Thymus (tissue), 11 donors: Measurements from ENCODE around the gene CCDC85A. TPM values are rescaled to one million over a fixed set of nuclear protein-coding genes. Genes with fewer than 3 reads are reported as not detected.

ENCODE experiments used
- DNase-seq, 9 donors: peaks; one replicate each; pipeline ENCODE4 v3.0.0-alpha.2; 2013; ENCODE audit warnings: low spot score in 9 of 9, low read depth in 6 of 9, missing footprints in 1 of 9
- H3K27ac ChIP-seq, 2 donors: one replicate each; pipeline ENCODE4 v1.5.1; 2013; ENCODE audit warnings: control low read depth in 1 of 2, low read depth in 1 of 2, low read length in 1 of 2, mild to moderate bottlenecking in 1 of 2, moderate library complexity in 1 of 2
- H3K27me3 ChIP-seq, 2 donors: one replicate each; pipeline ENCODE4 v1.5.1; 2013; ENCODE audit warnings: low read length in 1 of 2; ENCODE audit not compliant: control insufficient read depth in 2 of 2, insufficient read depth in 1 of 2
- H3K36me3 ChIP-seq, 2 donors: one replicate each; pipeline ENCODE4 v1.5.1; 2013; ENCODE audit warnings: low read length in 1 of 2, mild to moderate bottlenecking in 1 of 2, moderate library complexity in 1 of 2; ENCODE audit not compliant: control insufficient read depth in 2 of 2, insufficient read depth in 2 of 2
- H3K4me1 ChIP-seq, 2 donors: one replicate each; pipeline ENCODE4 v1.5.1; 2013; ENCODE audit warnings: low read length in 2 of 2; ENCODE audit not compliant: control insufficient read depth in 2 of 2, insufficient read depth in 2 of 2
- H3K4me3 ChIP-seq, 2 donors: one replicate each; pipeline ENCODE4 v1.5.1; 2013; ENCODE audit warnings: low read length in 2 of 2, control low read depth in 1 of 2, mild to moderate bottlenecking in 1 of 2
- H3K9me3 ChIP-seq, 2 donors: one replicate each; pipeline ENCODE4 v1.5.1; 2013; ENCODE audit warnings: low read length in 1 of 2, mild to moderate bottlenecking in 1 of 2; ENCODE audit not compliant: control insufficient read depth in 2 of 2, insufficient read depth in 1 of 2
- WGBS: extraction: QIAGEN DNeasy Blood & Tissue Kit; methylation state at CpG from one replicate; pipeline ENCODE4 v1.1.7; 2013; 5-methylcytosine and 5-hydroxymethylcytosine counted together
- polyA plus RNA-seq: library from polyadenylated mRNA; stranded (reverse); fragments of 200-250 nt; gene quantifications from one replicate; pipeline ENCODE4 v1.2.3, GENCODE V29; 2013
- total RNA-seq: library from RNA; stranded (reverse); fragments of 120-200 nt; gene quantifications from one replicate; pipeline ENCODE4 v1.2.4, GENCODE V29; 2013
- donor health status: healthy.

The CCDC85A gene
- total and polyA plus RNA-seq, 2 donors: 0.21 to 0.76 TPM

- no peaks in the 10 kb centered on the region for H3K9me3 ChIP-seq
- H3K4me1 ChIP-seq: no peaks in the 10 kb centered on the region
- no peak overlapping the region for H3K27ac ChIP-seq
- no peaks in the 10 kb centered on the region for H3K36me3 ChIP-seq
- H3K4me3 ChIP-seq: no peak overlapping the region
- DNase-seq: no peak
- H3K27me3 ChIP-seq: no peaks in the 10 kb centered on the region
- 91% methylated on average over 3 of the region's 3 CpGs for WGBS
These were observed 151.3 kb downstream of the CCDC85A start for GRCh38 chr2:56335101-56335500.

DNA sequence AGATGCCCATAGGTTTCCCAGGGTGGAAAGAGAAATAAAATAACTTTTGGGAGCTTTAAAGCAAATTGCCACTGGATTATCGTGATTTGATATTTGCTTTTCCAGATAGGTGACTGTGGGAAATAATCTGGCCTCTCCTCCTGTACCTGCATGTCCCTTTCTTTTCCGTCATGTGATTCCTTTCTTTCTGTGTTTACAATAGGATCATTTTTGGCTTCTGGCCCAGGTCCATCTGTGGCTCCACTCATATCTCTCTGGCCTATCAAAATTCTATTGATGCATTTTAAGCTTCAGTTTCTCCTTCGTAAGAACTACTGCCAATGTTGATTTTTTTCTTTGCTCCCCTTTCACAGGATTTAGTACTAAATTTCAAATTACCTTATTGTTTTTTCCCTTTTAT is 153.6 kb downstream of the CCDC85A start:
- DNase-seq: no peak
- no peak overlapping the region for H3K4me3 ChIP-seq
- no peaks in the 10 kb centered on the region for H3K4me1 ChIP-seq
- no peaks in the 10 kb centered on the region for H3K27me3 ChIP-seq
- H3K27ac ChIP-seq: no peak overlapping the region
- H3K36me3 ChIP-seq: no peaks in the 10 kb centered on the region
- 76% methylated on average over 3 of the region's 3 CpGs for WGBS
- no peaks in the 10 kb centered on the region for H3K9me3 ChIP-seq

DNA sequence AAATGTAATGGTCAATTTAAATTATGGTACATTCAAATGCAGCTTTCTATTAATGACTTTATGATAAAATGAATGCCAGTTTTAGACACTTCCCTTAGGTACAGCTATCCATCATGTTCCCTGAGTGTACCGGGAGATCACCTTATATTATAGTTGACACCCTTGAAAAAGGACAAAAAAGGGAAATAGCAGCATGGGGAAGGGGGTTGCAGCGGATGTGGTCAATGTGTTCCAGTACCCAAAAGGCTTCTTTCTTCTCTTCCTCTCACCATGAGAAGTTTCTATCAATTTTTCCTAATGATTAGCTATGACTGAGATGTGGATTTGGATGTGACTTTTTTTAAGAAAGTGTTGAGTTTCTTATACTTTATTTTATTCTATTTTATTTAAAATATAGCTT is 154.4 kb downstream of the CCDC85A start:
- Histone ChIP-seq H3K4me1 (no peaks in the 10 kb centered on the region), H3K4me3 (no peak overlapping the region), H3K27ac (no peak overlapping the region), H3K36me3 (no peaks in the 10 kb centered on the region), H3K27me3 (no peaks in the 10 kb centered on the region), H3K9me3 (no peaks in the 10 kb centered on the region)
- WGBS: 65% methylated on average over 2 of the region's 2 CpGs
- DNase-seq: no peak

- H3K9me3 ChIP-seq: no peaks in the 10 kb centered on the region
- no peak overlapping the region for H3K27ac ChIP-seq
- no peak for DNase-seq
- 89% methylated on average over 1 of the region's 1 CpG for WGBS
- H3K27me3 ChIP-seq: no peaks in the 10 kb centered on the region
- H3K4me3 ChIP-seq: no peak overlapping the region
- H3K36me3 ChIP-seq: no peaks in the 10 kb centered on the region
- no peaks in the 10 kb centered on the region for H3K4me1 ChIP-seq
These were observed 161.0 kb downstream of the CCDC85A start for GRCh38 chr2:56344771-56345170.

- Histone ChIP-seq H3K4me3 (no peak overlapping the region), H3K9me3 (no peaks in the 10 kb centered on the region), H3K4me1 (no peaks in the 10 kb centered on the region), H3K27ac (no peak overlapping the region), H3K36me3 (no peaks in the 10 kb centered on the region), H3K27me3 (no peaks in the 10 kb centered on the region)
- WGBS: 72% methylated on average over 4 of the region's 4 CpGs
- no peak for DNase-seq
These were observed 164.1 kb downstream of the CCDC85A start for GRCh38 chr2:56347881-56348280.

- no peaks in the 10 kb centered on the region for H3K27me3 ChIP-seq
- WGBS: 80% methylated on average over 6 of the region's 6 CpGs
- no peaks in the 10 kb centered on the region for H3K36me3 ChIP-seq
- H3K4me3 ChIP-seq: no peak overlapping the region
- no peaks in the 10 kb centered on the region for H3K9me3 ChIP-seq
- H3K27ac ChIP-seq: no peak overlapping the region
- H3K4me1 ChIP-seq: no peaks in the 10 kb centered on the region
- DNase-seq: no peak
These were observed 164.8 kb downstream of the CCDC85A start for GRCh38 chr2:56348392-56349210.

DNA sequence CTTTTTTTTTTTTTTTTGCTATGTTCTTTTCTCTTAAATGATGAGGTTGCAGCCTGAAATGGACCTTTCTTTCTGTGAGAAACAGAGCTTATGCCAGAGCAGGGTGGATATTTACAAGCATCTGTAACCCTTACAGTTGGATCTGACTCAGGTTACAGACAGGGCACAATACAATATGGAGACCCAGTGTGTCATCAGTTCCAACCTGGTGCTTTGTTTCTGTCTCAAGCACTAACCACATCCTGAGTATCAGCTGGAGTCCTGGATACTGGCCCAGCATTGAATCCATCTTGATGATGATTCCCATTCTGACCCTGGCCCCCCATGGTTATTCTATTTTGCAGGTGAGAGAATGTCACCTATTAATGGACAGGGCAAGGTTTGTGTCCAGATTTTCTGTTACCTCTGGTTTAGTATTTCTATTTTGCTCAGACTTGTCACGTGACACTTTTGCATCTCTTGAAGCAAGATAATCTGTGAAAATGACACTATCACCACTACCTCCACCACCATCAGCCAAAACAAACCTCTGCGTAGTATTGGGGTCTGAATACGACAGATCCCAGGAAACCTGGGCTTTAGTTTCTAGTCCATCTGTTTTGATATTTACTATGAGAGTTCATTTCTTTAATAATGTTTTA is 174.0 kb downstream of the CCDC85A start:
- 94% methylated on average over 3 of the region's 3 CpGs for WGBS
- Histone ChIP-seq H3K27me3 (no peaks in the 10 kb centered on the region), H3K4me1 (no peaks in the 10 kb centered on the region)

DNA sequence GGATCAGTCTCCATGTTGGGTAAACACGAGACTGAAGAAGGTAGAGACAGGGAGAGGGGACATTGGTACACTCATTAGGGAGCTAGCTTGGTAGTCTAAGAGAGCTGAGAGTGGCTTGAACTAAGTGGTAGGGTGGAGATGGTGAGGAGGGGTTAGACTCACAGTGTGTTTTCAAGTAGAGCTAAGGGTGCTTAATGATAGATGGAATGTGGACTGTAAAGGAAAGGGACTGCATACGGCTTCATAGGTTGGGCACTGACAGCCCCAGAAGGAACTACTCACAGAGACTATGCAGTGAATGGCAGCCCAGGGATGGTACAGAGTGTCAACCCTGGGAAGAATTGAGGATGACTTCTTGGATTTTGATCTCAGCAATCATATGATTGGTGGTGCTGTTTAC is 178.1 kb downstream of the CCDC85A start:
- no peaks in the 10 kb centered on the region for H3K27me3 ChIP-seq
- WGBS: 93% methylated on average over 2 of the region's 2 CpGs
- no peaks in the 10 kb centered on the region for H3K4me1 ChIP-seq
- DNase-seq: no peak
- no peaks in the 10 kb centered on the region for H3K36me3 ChIP-seq
- H3K4me3 ChIP-seq: no peak overlapping the region
- no peaks in the 10 kb centered on the region for H3K9me3 ChIP-seq
- no peak overlapping the region for H3K27ac ChIP-seq

More for the DNA sequence above, 174.0 kb downstream of the CCDC85A start:
- H3K9me3 ChIP-seq: no peaks in the 10 kb centered on the region
- no peak overlapping the region for H3K4me3 ChIP-seq
- no peak overlapping the region for H3K27ac ChIP-seq
- no peaks in the 10 kb centered on the region for H3K36me3 ChIP-seq
- DNase-seq: no peak

GRCh38 chr2:56364902-56365301 is 181.1 kb downstream of the CCDC85A start:
- no peaks in the 10 kb centered on the region for H3K9me3 ChIP-seq
- DNase-seq: no peak
- WGBS: 81% methylated on average over 2 of the region's 2 CpGs
- H3K36me3 ChIP-seq: no peaks in the 10 kb centered on the region
- no peaks in the 10 kb centered on the region for H3K27me3 ChIP-seq
- no peak overlapping the region for H3K4me3 ChIP-seq
- no peak overlapping the region for H3K27ac ChIP-seq
- H3K4me1 ChIP-seq: no peaks in the 10 kb centered on the region
